Testis (tissue), 3 donors: ENCODE data around the gene MAML3. TPM values are rescaled to one million over a fixed set of nuclear protein-coding genes. Genes with fewer than 3 reads are reported as not detected.

Experiments used
- DNase-seq: peaks from one replicate; pipeline ENCODE4 v3.0.0-alpha.2; 2019
- H3K27ac ChIP-seq, 2 donors: fragments of 200-600 bp; sonication (generic); one replicate each; pipeline ENCODE4 v1.5.1; 2019
- H3K27me3 ChIP-seq: fragments of 200-600 bp; sonication (generic); one replicate; pipeline ENCODE4 v1.5.1; 2019
- H3K36me3 ChIP-seq: fragments of 200-600 bp; sonication (generic); one replicate; pipeline ENCODE4 v1.5.1; 2017; ENCODE audit warnings: low read depth; ENCODE audit errors: missing control alignments
- H3K4me1 ChIP-seq: fragments of 200-600 bp; sonication (generic); one replicate; pipeline ENCODE4 v1.5.1; 2019
- H3K4me3 ChIP-seq, 2 donors: fragments of 200-600 bp; sonication (generic); one replicate each; pipeline ENCODE4 v1.5.1; 2017 to 2019
- H3K9me3 ChIP-seq: fragments of 200-600 bp; sonication (generic); one replicate; pipeline ENCODE4 v1.5.1; 2017
- POLR2A ChIP-seq: fragments of 450-650 bp; IDR thresholded peaks from one replicate; pipeline ENCODE4 v1.6.1; 2017; ENCODE audit warnings: antibody characterized with exemption, mild to moderate bottlenecking, moderate library complexity
- WGBS, 2 donors: methylation state at CpG; one replicate each; pipeline ENCODE4 v1.1.5; 2018; 5-methylcytosine and 5-hydroxymethylcytosine counted together
- intact Hi-C: fragments of 100-400 bp; cut with DNase I; formaldehyde crosslinking; loops from one replicate; pipeline ENCODE4 v1.15.1; 2023; ENCODE audit warnings: low total_unique reads
- polyA plus RNA-seq: library from polyadenylated mRNA; stranded (reverse); fragments of 350-450 nt; fragmentation: Illumina TruSeq; extraction: RNeasy Lipid Tissue Mini Kit (QIAGEN cat#74804); gene quantifications from one replicate; pipeline ENCODE4 v1.2.3, GENCODE V29; 2014; ENCODE audit warnings: low read depth, low replicate concordance; ENCODE audit not compliant: insufficient read depth
- total RNA-seq, 2 donors: library from RNA; depleted of rRNA; stranded (reverse); fragments of >200 nt; gene quantifications; one replicate each; pipeline ENCODE4 v1.2.3, GENCODE V29; 2016
- TF ChIP-seq, protein P1 (sequence below), 3 experiments: fragments of 450-650 bp in 2 of 3; fragments of 200-600 bp in 1 of 3; sonication (generic) in 1 of 3; IDR thresholded peaks; one replicate each; pipeline ENCODE4 v1.5.1; 2016 to 2019; ENCODE audit warnings: antibody characterized with exemption in 3 of 3, mild to moderate bottlenecking in 2 of 3, moderate library complexity in 1 of 3

The MAML3 gene
- total and polyA plus RNA-seq, 3 donors from 2014 or later = 7.6 to 21.2 (median 18.8) TPM

DNA sequence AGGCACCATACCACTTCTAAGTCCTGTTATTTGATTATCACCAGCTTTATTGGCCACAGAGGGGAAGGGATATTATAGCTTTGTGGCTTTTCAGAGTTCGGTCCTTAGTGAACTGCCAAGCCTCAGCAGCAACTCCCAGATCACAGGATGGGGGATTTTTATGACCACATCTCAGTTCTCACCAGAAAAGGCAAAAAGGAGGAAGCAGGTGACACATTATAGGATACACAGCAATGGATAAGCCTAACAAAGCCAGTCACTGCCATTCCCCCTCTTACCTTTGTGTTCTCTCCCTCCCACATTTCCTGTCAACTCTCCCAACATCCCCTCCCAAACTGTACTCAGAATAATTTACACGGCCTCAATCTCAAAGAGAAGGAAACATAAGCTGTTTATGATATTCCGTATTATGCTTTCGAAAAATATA, 345.6 kb downstream of the MAML3 start:
- Histone ChIP-seq H3K27ac (peak overlapping the region; percentile 8 to 65), H3K4me3 (no peak overlapping the region), H3K27me3 (no peaks in the 10 kb centered on the region), H3K4me1 (peaks cover 18% of the 10 kb centered on the region), H3K9me3 (no peaks in the 10 kb centered on the region), H3K36me3 (no peaks in the 10 kb centered on the region)
- intact Hi-C loops = no loop called here
- no peak for DNase-seq
- 69 to 73% methylated on average over 4 of the region's 4 CpGs for whole genome bisulfite sequencing, 2 donors
- TF ChIP-seq POLR2A = no peak
- TF ChIP-seq, protein P1, sequence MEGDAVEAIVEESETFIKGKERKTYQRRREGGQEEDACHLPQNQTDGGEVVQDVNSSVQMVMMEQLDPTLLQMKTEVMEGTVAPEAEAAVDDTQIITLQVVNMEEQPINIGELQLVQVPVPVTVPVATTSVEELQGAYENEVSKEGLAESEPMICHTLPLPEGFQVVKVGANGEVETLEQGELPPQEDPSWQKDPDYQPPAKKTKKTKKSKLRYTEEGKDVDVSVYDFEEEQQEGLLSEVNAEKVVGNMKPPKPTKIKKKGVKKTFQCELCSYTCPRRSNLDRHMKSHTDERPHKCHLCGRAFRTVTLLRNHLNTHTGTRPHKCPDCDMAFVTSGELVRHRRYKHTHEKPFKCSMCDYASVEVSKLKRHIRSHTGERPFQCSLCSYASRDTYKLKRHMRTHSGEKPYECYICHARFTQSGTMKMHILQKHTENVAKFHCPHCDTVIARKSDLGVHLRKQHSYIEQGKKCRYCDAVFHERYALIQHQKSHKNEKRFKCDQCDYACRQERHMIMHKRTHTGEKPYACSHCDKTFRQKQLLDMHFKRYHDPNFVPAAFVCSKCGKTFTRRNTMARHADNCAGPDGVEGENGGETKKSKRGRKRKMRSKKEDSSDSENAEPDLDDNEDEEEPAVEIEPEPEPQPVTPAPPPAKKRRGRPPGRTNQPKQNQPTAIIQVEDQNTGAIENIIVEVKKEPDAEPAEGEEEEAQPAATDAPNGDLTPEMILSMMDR (IDR thresholded peaks at IDR 0.05) = no peak

GRCh38 chr4:139807483-139807882, 346.5 kb downstream of the MAML3 start:
- Histone ChIP-seq H3K27me3 (no peaks in the 10 kb centered on the region), H3K27ac (no peak overlapping the region), H3K4me3 (no peak overlapping the region), H3K4me1 (peaks cover 12% of the 10 kb centered on the region), H3K36me3 (no peaks in the 10 kb centered on the region), H3K9me3 (no peaks in the 10 kb centered on the region)
- intact Hi-C loops = no loop called here
- 89 to 94% methylated on average over 4 of the region's 4 CpGs for WGBS, 2 donors
- DNase-seq = no peak
- TF ChIP-seq, protein P1 (IDR thresholded peaks at IDR 0.05) = no peak
- no peak for TF ChIP-seq POLR2A

- DNase-seq = no peak
- no peak for TF ChIP-seq POLR2A
- TF ChIP-seq, protein P1 (IDR thresholded peaks at IDR 0.05) = no peak
- H3K27ac ChIP-seq = no peak overlapping the region
- H3K4me1 ChIP-seq = peaks cover 10% of the 10 kb centered on the region
- intact Hi-C loops = no loop called here
- no peaks in the 10 kb centered on the region for H3K27me3 ChIP-seq
- 62 to 81% methylated on average over 4 of the region's 4 CpGs for WGBS, 2 donors
- H3K4me3 ChIP-seq = no peak overlapping the region
- no peaks in the 10 kb centered on the region for H3K36me3 ChIP-seq
- H3K9me3 ChIP-seq = no peaks in the 10 kb centered on the region
Observed at GRCh38 chr4:139806929-139807328, 347.1 kb downstream of the MAML3 start.

- no peak for DNase-seq
- Histone ChIP-seq H3K4me3 (no peak overlapping the region), H3K36me3 (no peaks in the 10 kb centered on the region), H3K9me3 (no peaks in the 10 kb centered on the region), H3K27me3 (no peaks in the 10 kb centered on the region), H3K27ac (no peak overlapping the region), H3K4me1 (peaks cover 10% of the 10 kb centered on the region)
- no peak for TF ChIP-seq POLR2A
- TF ChIP-seq, protein P1 (IDR thresholded peaks at IDR 0.05) = no peak
- WGBS, 2 donors = 89 to 91% methylated on average over 2 of the region's 2 CpGs
- intact Hi-C loops = no loop called here
Observed at GRCh38 chr4:139802931-139803330, 351.1 kb downstream of the MAML3 start.

DNA sequence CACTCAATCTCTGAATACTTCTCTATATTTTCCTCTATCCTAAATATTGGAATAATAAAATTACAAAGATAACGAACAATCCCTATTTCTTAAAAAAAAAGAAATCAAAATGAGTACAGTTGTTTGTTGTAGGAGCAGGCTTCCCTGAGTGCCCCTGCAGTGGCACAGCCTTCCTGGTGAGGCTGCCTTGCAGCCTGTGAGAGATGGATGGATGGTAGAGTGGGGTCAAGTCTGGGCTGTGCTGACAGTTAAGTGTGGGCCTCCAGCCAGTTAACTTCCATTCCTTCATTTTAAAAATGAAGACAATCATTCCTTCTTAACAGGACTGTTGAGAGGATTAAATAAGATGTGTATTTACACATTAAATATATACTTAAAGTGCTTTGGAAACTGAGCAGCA, 351.5 kb downstream of the MAML3 start:
- DNase-seq = no peak
- no peak overlapping the region for H3K27ac ChIP-seq

More for the DNA sequence above, 351.5 kb downstream of the MAML3 start:
- H3K36me3 ChIP-seq = no peaks in the 10 kb centered on the region
- H3K4me1 ChIP-seq = peaks cover 10% of the 10 kb centered on the region
- 94 to 97% methylated on average over 1 of the region's 1 CpG for WGBS, 2 donors
- no peak overlapping the region for H3K4me3 ChIP-seq
- TF ChIP-seq POLR2A = no peak
- TF ChIP-seq, protein P1 (IDR thresholded peaks at IDR 0.05) = no peak
- intact Hi-C loops = no loop called here
- no peaks in the 10 kb centered on the region for H3K27me3 ChIP-seq
- no peaks in the 10 kb centered on the region for H3K9me3 ChIP-seq
